Stomach (tissue), 9 donors: ENCODE measurements around the gene ADIPOR1. TPM values are rescaled to one million over a fixed set of nuclear protein-coding genes. Genes with fewer than 3 reads are reported as not detected.
"Not testable (repeated sequence)": the region's sequence is repeated elsewhere in the genome, so short reads cannot be mapped to it uniquely, and the experiment has no call there.

Experiments used
- DNase-seq, 2 donors: peaks; one replicate each; pipeline versions ENCODE4 v3.0.0 to v3.0.0-alpha.2; 2013 to 2019
- H3K27ac ChIP-seq, 5 donors: fragments of 200-600 bp in 4 of 5; sonication (generic) in 4 of 5; one replicate each; pipeline ENCODE4 v1.5.1; 2013 to 2019; ENCODE audit warnings: mild to moderate bottlenecking in 1 of 5, moderate library complexity in 1 of 5
- H3K27me3 ChIP-seq, 3 donors: fragments of 200-600 bp; sonication (generic); one replicate each; pipeline ENCODE4 v1.5.1; 2017 to 2019; ENCODE audit warnings: mixed run types in 1 of 3
- H3K36me3 ChIP-seq, 4 donors: fragments of 200-600 bp; sonication (generic); 1 replicate in 3 of 4; 2 replicates in 1 of 4; pipeline ENCODE4 v1.5.1; 2016 to 2019
- H3K4me1 ChIP-seq, 4 donors: fragments of 200-600 bp; sonication (generic); one replicate each; pipeline ENCODE4 v1.5.1; 2016 to 2019
- H3K4me3 ChIP-seq, 4 donors: fragments of 200-600 bp; sonication (generic) in 3 of 4; one replicate each; pipeline ENCODE4 v1.5.1; 2016 to 2019; ENCODE audit warnings: mild to moderate bottlenecking in 1 of 4
- H3K9me3 ChIP-seq, 4 donors: fragments of 200-600 bp; sonication (generic); one replicate each; pipeline ENCODE4 v1.5.1; 2016 to 2019
- CTCF ChIP-seq, 7 experiments: fragments of 450-650 bp in 4 of 7; fragments of 200-600 bp in 3 of 7; sonication (generic) in 3 of 7; IDR thresholded peaks; one replicate each; pipeline ENCODE4 v1.5.1; 2016 to 2019; ENCODE audit warnings: antibody characterized with exemption in 7 of 7, control low read depth in 2 of 7, mild to moderate bottlenecking in 1 of 7
- EP300 ChIP-seq: sonication (generic); formaldehyde crosslinking; IDR thresholded peaks from one replicate; pipeline ENCODE4 v1.6.1; 2017; ENCODE audit warnings: antibody characterized with exemption
- POLR2A ChIP-seq, 4 donors: fragments of 450-650 bp; IDR thresholded peaks; one replicate each; pipeline ENCODE4 v1.6.1; 2016; ENCODE audit warnings: antibody characterized with exemption in 4 of 4, control low read depth in 2 of 4, mild to moderate bottlenecking in 1 of 4, moderate library complexity in 1 of 4
- POLR2AphosphoS5 ChIP-seq, 3 donors: sonication (generic); formaldehyde crosslinking; IDR thresholded peaks; one replicate each; pipeline ENCODE4 v1.6.1; 2016; ENCODE audit warnings: antibody characterized with exemption in 3 of 3
- WGBS, 5 donors: extraction: QIAGEN DNeasy Blood & Tissue Kit in 3 of 5; methylation state at CpG; one replicate each; pipeline versions ENCODE4 v1.1.5 to v1.1.7; 2013 to 2018; 5-methylcytosine and 5-hydroxymethylcytosine counted together
- intact Hi-C: fragments of 100-400 bp; cut with DNase I; formaldehyde crosslinking; loops from one replicate; pipeline ENCODE4 v1.15.1; 2023; ENCODE audit warnings: low total_unique reads
- polyA plus RNA-seq, 3 donors: library from polyadenylated mRNA; stranded (reverse); fragments of 200-250 nt; gene quantifications; one replicate each; pipeline ENCODE4 v1.2.3, GENCODE V29; 2013
- total RNA-seq, 5 donors: library from RNA; depleted of rRNA; stranded (reverse); fragments of >200 nt; gene quantifications; one replicate each; pipeline versions ENCODE4 v1.1.0 to v1.2.3, GENCODE V29; 2014 to 2016
- donor health status: healthy with polysubstance abuse.
- donor health status: Bipolar disorder and iron deficiency.
- donor health status: healthy.

The ADIPOR1 gene
- total and polyA plus RNA-seq, 8 donors: 46.1 to 112 (median 65.9) TPM

GRCh38 chr1:202987255-202987654 is 29.1 kb upstream of the ADIPOR1 start:
- H3K27me3 ChIP-seq: peaks cover 0 to 5% (median 0%) of the 10 kb centered on the region in 3 donors
- intact Hi-C loops: no loop called here
- no peaks in the 10 kb centered on the region for H3K9me3 ChIP-seq
- H3K4me1 ChIP-seq: no peaks in the 10 kb centered on the region
- no peak for TF ChIP-seq POLR2AphosphoS5 (IDR thresholded peaks at IDR 0.05)
- no peak for TF ChIP-seq POLR2A (IDR thresholded peaks at IDR 0.05)
- no peak for TF ChIP-seq CTCF (IDR thresholded peaks at IDR 0.05)
- TF ChIP-seq EP300: no peak
- no peak for DNase-seq
- H3K4me3 ChIP-seq: no peak overlapping the region
- WGBS, 5 donors: 55 to 65% (median 58%) methylated on average over 6 to 7 of the region's 7 CpGs
- no peaks in the 10 kb centered on the region for H3K36me3 ChIP-seq
- no peak overlapping the region for H3K27ac ChIP-seq

- H3K4me3 ChIP-seq, H3K36me3 ChIP-seq, H3K27ac ChIP-seq, H3K27me3 ChIP-seq, intact Hi-C loops, H3K9me3 ChIP-seq, H3K4me1 ChIP-seq, DNase-seq: not testable (repeated sequence)
- 73 to 86% (median 80%) methylated on average over 9 of the region's 9 CpGs for WGBS, 5 donors
These were observed 28.0 kb upstream of the ADIPOR1 start for GRCh38 chr1:202986120-202986519.

GRCh38 chr1:202982715-202983430 is 24.8 kb upstream of the ADIPOR1 start:
- 55 to 74% (median 64%) methylated on average over 3 of the region's 3 CpGs for WGBS, 5 donors
- Histone ChIP-seq H3K9me3 (no peaks in the 10 kb centered on the region), H3K4me1 (no peaks in the 10 kb centered on the region), H3K27ac (no peak overlapping the region), H3K27me3 (peaks cover 0 to 14% (median 0%) of the 10 kb centered on the region in 3 donors), H3K36me3 (no peaks in the 10 kb centered on the region), H3K4me3 (no peak overlapping the region)
- no peak for DNase-seq
- TF ChIP-seq CTCF (IDR thresholded peaks at IDR 0.05) (no peak), POLR2AphosphoS5 (IDR thresholded peaks at IDR 0.05) (no peak), EP300 (no peak), POLR2A (IDR thresholded peaks at IDR 0.05) (no peak)
- intact Hi-C loops: no loop called here

GRCh38 chr1:202981939-202982338 is 23.8 kb upstream of the ADIPOR1 start:
- Histone ChIP-seq H3K4me3 (no peak overlapping the region), H3K27me3 (peaks cover 0 to 22% (median 0%) of the 10 kb centered on the region in 3 donors), H3K27ac (no peak overlapping the region), H3K4me1 (no peaks in the 10 kb centered on the region), H3K36me3 (no peaks in the 10 kb centered on the region), H3K9me3 (no peaks in the 10 kb centered on the region)
- intact Hi-C loops: no loop called here
- TF ChIP-seq POLR2A (IDR thresholded peaks at IDR 0.05) (no peak), CTCF (IDR thresholded peaks at IDR 0.05) (no peak), EP300 (no peak), POLR2AphosphoS5 (IDR thresholded peaks at IDR 0.05) (no peak)
- no peak for DNase-seq
- 26 to 52% (median 37%) methylated on average over 2 of the region's 2 CpGs for WGBS, 5 donors

GRCh38 chr1:202979459-202979858 is 21.3 kb upstream of the ADIPOR1 start:
- intact Hi-C loops: no loop called here
- WGBS, 5 donors: 66 to 82% (median 68%) methylated on average over 2 of the region's 2 CpGs
- H3K36me3 ChIP-seq: no peaks in the 10 kb centered on the region
- DNase-seq: no peak
- H3K27ac ChIP-seq: no peak overlapping the region
- H3K4me1 ChIP-seq: no peaks in the 10 kb centered on the region
- H3K9me3 ChIP-seq: no peaks in the 10 kb centered on the region
- TF ChIP-seq POLR2A (IDR thresholded peaks at IDR 0.05): no peak
- no peak for TF ChIP-seq CTCF (IDR thresholded peaks at IDR 0.05)
- TF ChIP-seq EP300: no peak
- peaks cover 0 to 22% (median 0%) of the 10 kb centered on the region in 3 donors for H3K27me3 ChIP-seq
- H3K4me3 ChIP-seq: no peak overlapping the region
